ENCODE results near the gene CAMKK2. TPM values are rescaled to one million over a fixed set of nuclear protein-coding genes. Genes with fewer than 3 reads are reported as not detected.

CAMKK2 gene
- total RNA-seq, 1 experiment from 2014 or later = 24.7 TPM

DNA sequence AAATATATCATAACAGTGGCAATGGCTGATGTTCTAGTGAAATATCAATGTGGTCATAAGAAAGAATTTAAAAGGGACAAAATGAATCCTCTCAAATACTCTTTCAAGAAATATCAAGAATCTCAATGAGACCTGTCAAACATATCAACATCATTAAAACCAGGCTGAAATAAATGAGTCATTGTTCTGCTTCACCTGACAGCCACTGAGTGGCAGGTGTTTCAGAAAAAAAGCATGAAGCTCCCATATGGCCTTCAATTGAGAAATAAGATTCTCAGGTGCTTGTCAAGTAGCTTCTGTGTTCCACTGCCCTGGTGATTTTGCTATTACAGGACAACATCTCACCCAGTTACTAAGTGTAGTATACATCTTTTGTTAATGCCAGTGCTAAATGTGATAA, 34.2 kb upstream of the CAMKK2 start:
- Histone ChIP-seq H4K91ac (ENCODE audit: insufficient read length, low read depth, low read length) (no peak overlapping the region), H3K27me3 (ENCODE audit: insufficient read depth, low read length) (no peaks in the 10 kb centered on the region), H3K4me1 (ENCODE audit: insufficient read depth, low read length) (no peaks in the 10 kb centered on the region), H3K79me1 (ENCODE audit: insufficient read depth, low read depth, low read length, poor library complexity, severe bottlenecking) (no peaks in the 10 kb centered on the region), H3K56ac (ENCODE audit: insufficient read length, low read depth, low read length) (no peak overlapping the region), H3K18ac (ENCODE audit: insufficient read length, low read depth, low read length) (no peak overlapping the region), H3K4me2 (ENCODE audit: insufficient read depth, insufficient read length, low read length) (no peak overlapping the region), H4K20me1 (ENCODE audit: control insufficient read depth, insufficient read depth, insufficient read length) (no peaks in the 10 kb centered on the region), H3K4ac (ENCODE audit: low read depth, low read length) (no peak overlapping the region), H2BK5ac (ENCODE audit: insufficient read length, low read length) (no peak overlapping the region), H2AFZ (ENCODE audit: low read length) (no peak overlapping the region), H4K8ac (replicated peaks; ENCODE audit: insufficient read length, low read depth, low read length) (no peak overlapping the region), H2BK120ac (ENCODE audit: low read depth, low read length, poor library complexity, severe bottlenecking) (no peak overlapping the region), H3K9ac (ENCODE audit: extremely low read depth, insufficient read length, low read length) (no peak overlapping the region), H2BK15ac (ENCODE audit: low read depth, low read length) (no peak overlapping the region), H3K79me2 (ENCODE audit: insufficient read depth, low read length) (no peaks in the 10 kb centered on the region), H3K14ac (ENCODE audit: insufficient read depth, low read length) (no peak overlapping the region), H2BK12ac (ENCODE audit: insufficient read length, low read depth, low read length) (no peak overlapping the region), H3K23me2 (ENCODE audit: insufficient read length, low read depth, low read length, poor library complexity, severe bottlenecking) (no peaks in the 10 kb centered on the region), H3K9me3 (ENCODE audit: control insufficient read depth, low read depth, low read length) (no peaks in the 10 kb centered on the region), H3K23ac (ENCODE audit: insufficient read length, low read depth, low read length) (no peak overlapping the region), H3K27ac (ENCODE audit: insufficient read length, low read depth, low read length) (no peak overlapping the region), H3T11ph (ENCODE audit: low read length) (no peak overlapping the region), H4K5ac (ENCODE audit: insufficient read length, low read depth, low read length) (no peak overlapping the region), H2AK5ac (ENCODE audit: insufficient read length, low read length) (no peak overlapping the region), H2BK20ac (ENCODE audit: low read depth, low read length, poor library complexity, severe bottlenecking) (no peak overlapping the region)
- TF ChIP-seq, protein P1, sequence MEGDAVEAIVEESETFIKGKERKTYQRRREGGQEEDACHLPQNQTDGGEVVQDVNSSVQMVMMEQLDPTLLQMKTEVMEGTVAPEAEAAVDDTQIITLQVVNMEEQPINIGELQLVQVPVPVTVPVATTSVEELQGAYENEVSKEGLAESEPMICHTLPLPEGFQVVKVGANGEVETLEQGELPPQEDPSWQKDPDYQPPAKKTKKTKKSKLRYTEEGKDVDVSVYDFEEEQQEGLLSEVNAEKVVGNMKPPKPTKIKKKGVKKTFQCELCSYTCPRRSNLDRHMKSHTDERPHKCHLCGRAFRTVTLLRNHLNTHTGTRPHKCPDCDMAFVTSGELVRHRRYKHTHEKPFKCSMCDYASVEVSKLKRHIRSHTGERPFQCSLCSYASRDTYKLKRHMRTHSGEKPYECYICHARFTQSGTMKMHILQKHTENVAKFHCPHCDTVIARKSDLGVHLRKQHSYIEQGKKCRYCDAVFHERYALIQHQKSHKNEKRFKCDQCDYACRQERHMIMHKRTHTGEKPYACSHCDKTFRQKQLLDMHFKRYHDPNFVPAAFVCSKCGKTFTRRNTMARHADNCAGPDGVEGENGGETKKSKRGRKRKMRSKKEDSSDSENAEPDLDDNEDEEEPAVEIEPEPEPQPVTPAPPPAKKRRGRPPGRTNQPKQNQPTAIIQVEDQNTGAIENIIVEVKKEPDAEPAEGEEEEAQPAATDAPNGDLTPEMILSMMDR (conservative IDR thresholded peaks at IDR 0.05) = no peak
- Mint-ChIP-seq H3K27ac (no peak overlapping the region), H3K9me3 (no peaks in the 10 kb centered on the region), H3K4me1 (no peaks in the 10 kb centered on the region), H3K36me3 (ENCODE audit: insufficient read depth in 1 of 3, low read depth in 3 of 3) (peaks cover 32 to 91% (median 89%) of the 10 kb centered on the region in 3 experiments; a peak in 6 of 7 replicates), H3K4me3 (no peak overlapping the region), H3K27me3 (ENCODE audit: low read depth) (no peaks in the 10 kb centered on the region)
- no peak for DNase-seq
